Ovary (tissue), 3 donors: Measurements from ENCODE around the gene KRTAP6-3.

Source experiments
- CTCF ChIP-seq, 3 donors: fragments of 450-650 bp in 2 of 3; fragments of 200-600 bp in 1 of 3; IDR thresholded peaks; one replicate each; pipeline versions ENCODE4 v1.5.1 to v1.8.0; 2016 to 2022; ENCODE audit warnings: antibody characterized with exemption in 3 of 3, mild to moderate bottlenecking in 1 of 3
- EP300 ChIP-seq: sonication (generic); formaldehyde crosslinking; IDR thresholded peaks from one replicate; pipeline ENCODE4 v1.6.1; 2017; ENCODE audit warnings: antibody characterized with exemption
- POLR2A ChIP-seq: fragments of 450-650 bp; IDR thresholded peaks from one replicate; pipeline ENCODE4 v1.6.1; 2017; ENCODE audit warnings: antibody characterized with exemption, mild to moderate bottlenecking, moderate library complexity
- donor health status: DM: no; HTN: no; CAD: no.

DNA sequence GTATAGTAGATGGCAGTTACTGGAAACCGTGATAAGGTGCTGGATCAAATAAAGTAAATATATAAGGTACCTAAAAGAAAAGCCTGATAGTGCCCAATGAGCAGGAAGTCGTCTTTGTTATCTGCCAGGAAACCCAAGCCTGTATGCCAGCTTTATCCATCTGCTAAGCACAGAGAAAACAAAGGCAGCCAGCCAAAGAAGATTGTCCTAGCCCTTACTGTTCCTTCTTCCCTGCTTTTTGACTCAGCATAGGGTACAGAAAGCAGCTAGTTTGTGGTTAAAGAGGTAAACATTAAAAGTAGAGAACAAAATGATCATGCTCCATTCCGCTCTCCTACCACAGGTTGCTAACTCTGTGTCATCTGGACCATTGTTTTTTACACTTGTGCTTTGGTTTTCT, 12.1 kb upstream of the KRTAP6-3 start:
- TF ChIP-seq CTCF (IDR thresholded peaks at IDR 0.05) (no peak), POLR2A (no peak), EP300 (no peak)
